GM12878 (cell line): ENCODE results near the gene DUOX1. TPM values are rescaled to one million over a fixed set of nuclear protein-coding genes. Genes with fewer than 3 reads are reported as not detected.

Experiments
- ATAC-seq: fragments of 200-7000 bp; cut with Tn5 transposase; 3 replicates; pipeline ENCODE4 v1.9.1; 2020; ENCODE audit warnings: mild to moderate bottlenecking, moderate library complexity
- BruUV-seq: library from RNA; stranded (reverse); fragments of 400-500 nt; replicated peaks from 2 replicates; lab custom pipeline; 2021; lab: Mats Ljungman, UMichigan
- CTCF ChIA-PET: fragments of 300-600 bp; sonication (Branson Sonifier 250); formaldehyde crosslinking; extraction: SDS; loops from one replicate; lab custom pipeline; 2021; ENCODE audit warnings: inconsistent platforms; lab: Yijun Ruan, JAX
- POLR2A ChIA-PET: fragments of 350-600 bp; formaldehyde crosslinking; extraction: SDS; loops from one replicate; lab custom pipeline; 2021; ENCODE audit warnings: inconsistent platforms; lab: Charles Lee
- RAD21 ChIA-PET: fragments of 300-600 bp; sonication (Branson Sonifier 250); formaldehyde crosslinking; loops from one replicate; lab custom pipeline; 2023; ENCODE audit warnings: antibody characterized with exemption; ENCODE audit not compliant: unreplicated experiment; lab: Charles Lee
- SMC1A ChIA-PET: fragments of 300-600 bp; sonication (Branson Sonifier 250); formaldehyde crosslinking; loops from one replicate; lab custom pipeline; 2023; ENCODE audit not compliant: unreplicated experiment, uncharacterized antibody; lab: Charles Lee
- DNase-seq: peaks from one replicate; pipeline ENCODE4 v3.0.0-alpha.2; 2011; ENCODE audit warnings: low read depth, low spot score
- FAIRE-seq: peaks from 3 replicates; lab custom pipeline; 2011; peaks lifted over from hg19 to GRCh38; lab: Jason Lieb, UNC
- H2AFZ ChIP-seq: 2 replicates; pipeline ENCODE4 v1.6.0; 2011; ENCODE audit warnings: low read depth, low read length, control low read depth; ENCODE audit not compliant: control insufficient read depth
- H3K27ac ChIP-seq: 2 replicates; pipeline ENCODE4 v1.5.1; 2011; ENCODE audit warnings: control low read depth; ENCODE audit not compliant: control insufficient read depth, insufficient read depth
- H3K27me3 ChIP-seq, 2 experiments: replicated peaks in 1 of 2; 2 replicates each; pipeline versions ENCODE4 v1.6.0 to v1.6.1; 2011; ENCODE audit warnings: low read length in 1 of 2; ENCODE audit not compliant: control insufficient read depth in 2 of 2, insufficient read depth in 2 of 2
- H3K36me3 ChIP-seq, 2 experiments: 2 replicates each; pipeline ENCODE4 v1.5.1; 2011; ENCODE audit warnings: low read length in 1 of 2; ENCODE audit not compliant: control insufficient read depth in 2 of 2, insufficient read depth in 2 of 2
- H3K4me1 ChIP-seq: 2 replicates; pipeline ENCODE4 v1.6.1; 2011; ENCODE audit warnings: mild to moderate bottlenecking, low read length, moderate library complexity, mixed read lengths; ENCODE audit not compliant: control insufficient read depth, insufficient read depth
- H3K4me2 ChIP-seq: 2 replicates; pipeline ENCODE4 v1.6.0; 2011; ENCODE audit warnings: control low read depth; ENCODE audit not compliant: control insufficient read depth, insufficient read depth
- H3K4me3 ChIP-seq: fragments of 200-600 bp; sonication (generic); 2 replicates; pipeline ENCODE4 v1.5.1; 2016
- H3K79me2 ChIP-seq: 2 replicates; pipeline ENCODE4 v1.6.0; 2011; ENCODE audit warnings: low read length; ENCODE audit not compliant: control insufficient read depth, insufficient read depth
- H3K9ac ChIP-seq: 2 replicates; pipeline ENCODE4 v1.8.0; 2011; ENCODE audit warnings: low read length, control low read depth, mixed read lengths; ENCODE audit not compliant: control insufficient read depth, insufficient read depth
- H3K9me3 ChIP-seq: replicated peaks from 3 replicates; pipeline ENCODE4 v1.5.1; 2011; ENCODE audit warnings: mild to moderate bottlenecking, low read length; ENCODE audit not compliant: control insufficient read depth, insufficient read depth
- H4K20me1 ChIP-seq: 2 replicates; pipeline ENCODE4 v1.6.0; 2011; ENCODE audit not compliant: control insufficient read depth, insufficient read depth
- BCLAF1 ChIP-seq: fragments of 450-650 bp; IDR thresholded peaks from 2 replicates; pipeline ENCODE4 v1.6.1; 2017; ENCODE audit warnings: antibody characterized with exemption, mild to moderate bottlenecking, moderate library complexity
- EED ChIP-seq: sonication (generic); IDR thresholded peaks from 2 replicates; pipeline ENCODE4 v1.6.1; 2016; ENCODE audit warnings: antibody characterized with exemption, low read depth
- FOS ChIP-seq: IDR thresholded peaks from 3 replicates; pipeline ENCODE4 v1.6.1; 2011; ENCODE audit warnings: borderline replicate concordance; ENCODE audit not compliant: insufficient read length; ENCODE audit errors: extremely low read depth
- MYB ChIP-seq: fragments of 150-350 bp; IDR thresholded peaks from 2 replicates; pipeline ENCODE4 v1.6.1; 2014; ENCODE audit warnings: mild to moderate bottlenecking, low read depth, low read length, borderline replicate concordance
- NFYB ChIP-seq: IDR thresholded peaks from 2 replicates; pipeline ENCODE4 v1.6.1; 2011; ENCODE audit warnings: low read depth, mild to moderate bottlenecking, low read length, improper control_type of control experiment, moderate library complexity; ENCODE audit not compliant: insufficient read depth
- PAX8 ChIP-seq: fragments of 450-650 bp; IDR thresholded peaks from 2 replicates; pipeline ENCODE4 v1.6.1; 2017; ENCODE audit warnings: mild to moderate bottlenecking, moderate library complexity
- POLR2AphosphoS2 ChIP-seq: IDR thresholded peaks from 2 replicates; pipeline ENCODE4 v1.6.1; 2011; ENCODE audit warnings: low read depth, mild to moderate bottlenecking, low read length, improper control_type of control experiment, moderate library complexity
- RUNX3 ChIP-seq: IDR thresholded peaks from 2 replicates; pipeline ENCODE4 v1.6.1; 2012; ENCODE audit warnings: low read length, inconsistent platforms
- STAT3 ChIP-seq: IDR thresholded peaks from 2 replicates; pipeline ENCODE4 v1.6.1; 2011; ENCODE audit warnings: low read depth, low read length, improper control_type of control experiment
- SUZ12 ChIP-seq: fragments of 200-600 bp; sonication (generic); IDR thresholded peaks from one replicate; pipeline ENCODE4 v1.6.1; 2018; ENCODE audit warnings: antibody characterized with exemption, mild to moderate bottlenecking; ENCODE audit not compliant: unreplicated experiment
- TBL1XR1 ChIP-seq: IDR thresholded peaks from 2 replicates; pipeline ENCODE4 v1.6.1; 2012; ENCODE audit warnings: low read depth, low read length, improper control_type of control experiment
- WGBS: methylation state at CpG from one replicate; pipeline ENCODE4 v1.1.6; 2016; ENCODE audit warnings: low lambda C conversion rate; ENCODE audit not compliant: insufficient replicate concordance, insufficient coverage; ENCODE audit errors: missing lambda C conversion rate; 5-methylcytosine and 5-hydroxymethylcytosine counted together
- in situ Hi-C: fragments of 300-500 bp; cut with MboI; formaldehyde crosslinking; loops from 9 replicates; pipeline ENCODE4 v1.14.3; 2018; ENCODE audit warnings: mixed read lengths
- intact Hi-C: fragments of 100-400 bp; cut with micrococcal nuclease; formaldehyde crosslinking; loops from one replicate; pipeline ENCODE4 v1.14.2; 2022; ENCODE audit not compliant: unreplicated experiment
- polyA plus RNA-seq, 11 experiments: library from polyadenylated mRNA; depleted of rRNA in 4 of 11; unstranded in 6 of 11; stranded (reverse) in 5 of 11; fragments of >200 nt; fragmentation: Nextera tagmentation in 4 of 11; fragmentation: Illumina TruSeq in 1 of 11; extraction: Ambion mirVana in 4 of 11; extraction: Trizol in 1 of 11; gene quantifications; 1 replicate in 1 of 11; 2 replicates in 10 of 11; pipeline versions ENCODE4 v1.2.1 to v1.2.3, GENCODE V29; 2011 to 2016; ENCODE audit warnings: inconsistent platforms in 2 of 11, missing spikeins in 2 of 11, low read depth in 1 of 11
- total RNA-seq, 4 experiments: library from RNA; depleted of rRNA in 3 of 4; stranded (reverse); fragments of >200 nt in 3 of 4; fragmentation: Illumina TruSeq in 1 of 4; extraction: Trizol in 1 of 4; gene quantifications; 2 replicates each; pipeline versions ENCODE4 v1.2.1 to v1.2.3, GENCODE V29; 2013 to 2021
- TF ChIP-seq, protein P1 (sequence below): fragments of 150-350 bp; IDR thresholded peaks from 2 replicates; pipeline ENCODE4 v1.6.1; 2016; ENCODE audit warnings: low read depth, low read length

DUOX1 gene
- total and polyA plus RNA-seq, 10 of the 15 experiments (the other 5 are each of a cell fraction or from before 2014, with no cell fraction given): 0.02 to 2.1 (median 0.26) TPM; not detected in 3

- H3K9me3 ChIP-seq: no peaks in the 10 kb centered on the region
- ATAC-seq (no peak), FAIRE-seq (no peak)
- H3K79me2 ChIP-seq: no peaks in the 10 kb centered on the region
- H3K27ac ChIP-seq: no peak overlapping the region
- RAD21 ChIA-PET: no interaction called here
- H2AFZ ChIP-seq: no peak overlapping the region
- in situ Hi-C loops: no loop called here
- H3K36me3 ChIP-seq: no peaks in the 10 kb centered on the region
- no peak overlapping the region for H3K9ac ChIP-seq
- TF ChIP-seq RUNX3 (no peak), PAX8 (no peak), SUZ12 (no peak), EED (no peak), NFYB (no peak), MYB (no peak), STAT3 (no peak), TBL1XR1 (no peak), FOS (no peak), BCLAF1 (no peak), POLR2AphosphoS2 (no peak)
- TF ChIP-seq, protein P1, sequence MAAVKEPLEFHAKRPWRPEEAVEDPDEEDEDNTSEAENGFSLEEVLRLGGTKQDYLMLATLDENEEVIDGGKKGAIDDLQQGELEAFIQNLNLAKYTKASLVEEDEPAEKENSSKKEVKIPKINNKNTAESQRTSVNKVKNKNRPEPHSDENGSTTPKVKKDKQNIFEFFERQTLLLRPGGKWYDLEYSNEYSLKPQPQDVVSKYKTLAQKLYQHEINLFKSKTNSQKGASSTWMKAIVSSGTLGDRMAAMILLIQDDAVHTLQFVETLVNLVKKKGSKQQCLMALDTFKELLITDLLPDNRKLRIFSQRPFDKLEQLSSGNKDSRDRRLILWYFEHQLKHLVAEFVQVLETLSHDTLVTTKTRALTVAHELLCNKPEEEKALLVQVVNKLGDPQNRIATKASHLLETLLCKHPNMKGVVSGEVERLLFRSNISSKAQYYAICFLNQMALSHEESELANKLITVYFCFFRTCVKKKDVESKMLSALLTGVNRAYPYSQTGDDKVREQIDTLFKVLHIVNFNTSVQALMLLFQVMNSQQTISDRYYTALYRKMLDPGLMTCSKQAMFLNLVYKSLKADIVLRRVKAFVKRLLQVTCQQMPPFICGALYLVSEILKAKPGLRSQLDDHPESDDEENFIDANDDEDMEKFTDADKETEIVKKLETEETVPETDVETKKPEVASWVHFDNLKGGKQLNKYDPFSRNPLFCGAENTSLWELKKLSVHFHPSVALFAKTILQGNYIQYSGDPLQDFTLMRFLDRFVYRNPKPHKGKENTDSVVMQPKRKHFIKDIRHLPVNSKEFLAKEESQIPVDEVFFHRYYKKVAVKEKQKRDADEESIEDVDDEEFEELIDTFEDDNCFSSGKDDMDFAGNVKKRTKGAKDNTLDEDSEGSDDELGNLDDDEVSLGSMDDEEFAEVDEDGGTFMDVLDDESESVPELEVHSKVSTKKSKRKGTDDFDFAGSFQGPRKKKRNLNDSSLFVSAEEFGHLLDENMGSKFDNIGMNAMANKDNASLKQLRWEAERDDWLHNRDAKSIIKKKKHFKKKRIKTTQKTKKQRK: no peak
- TF ChIP-seq, all 136 proteins: peak for 0
- ChIA-PET CTCF (no interaction called here), POLR2A (no interaction called here), SMC1A (no interaction called here)
- Histone ChIP-seq H3K27me3 (0 out of 4 replicates have a peak, but pooled peaks cover 0 to 2% of the 10 kb centered on the region in 2 experiments), H3K4me2 (no peak overlapping the region), H4K20me1 (no peaks in the 10 kb centered on the region), H3K4me3 (no peak overlapping the region), H3K4me1 (no peaks in the 10 kb centered on the region)
- 37% methylated on average over 2 of the region's 2 CpGs for WGBS
- no TSS peak for BruUV-seq
- intact Hi-C loops: no loop called here
- DNase-seq: no peak
These were observed 38.2 kb upstream of the DUOX1 start for GRCh38 chr15:45091576-45091975.
